GM12801 (cell line): ENCODE data around the gene MMD.

Experiments used
- TF ChIP-seq, protein P1 (sequence below): IDR thresholded peaks from one replicate; pipeline ENCODE4 v1.5.1; 2011; ENCODE audit warnings: control low read depth; ENCODE audit not compliant: insufficient read length; ENCODE audit errors: extremely low read depth

The MMD gene

DNA sequence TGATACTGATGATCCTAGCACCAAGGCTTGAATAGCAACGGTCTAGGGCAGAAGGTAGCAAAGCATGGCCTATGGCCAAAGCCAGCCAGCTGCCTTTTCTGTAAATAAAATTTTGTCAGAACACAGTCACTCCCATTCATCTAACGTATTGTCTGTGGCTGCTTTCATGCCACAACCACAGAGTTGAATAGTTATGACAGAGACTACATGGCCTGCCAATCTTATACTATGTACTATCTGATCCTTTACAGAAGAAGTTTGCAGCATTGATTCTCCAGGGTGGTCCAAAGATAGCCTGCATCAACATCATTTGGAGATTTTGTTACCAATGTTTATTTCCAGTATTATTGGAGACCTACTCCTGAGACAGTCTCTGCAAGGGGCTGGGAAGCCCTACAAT, 19.9 kb upstream of the MMD start:
- TF ChIP-seq, protein P1, sequence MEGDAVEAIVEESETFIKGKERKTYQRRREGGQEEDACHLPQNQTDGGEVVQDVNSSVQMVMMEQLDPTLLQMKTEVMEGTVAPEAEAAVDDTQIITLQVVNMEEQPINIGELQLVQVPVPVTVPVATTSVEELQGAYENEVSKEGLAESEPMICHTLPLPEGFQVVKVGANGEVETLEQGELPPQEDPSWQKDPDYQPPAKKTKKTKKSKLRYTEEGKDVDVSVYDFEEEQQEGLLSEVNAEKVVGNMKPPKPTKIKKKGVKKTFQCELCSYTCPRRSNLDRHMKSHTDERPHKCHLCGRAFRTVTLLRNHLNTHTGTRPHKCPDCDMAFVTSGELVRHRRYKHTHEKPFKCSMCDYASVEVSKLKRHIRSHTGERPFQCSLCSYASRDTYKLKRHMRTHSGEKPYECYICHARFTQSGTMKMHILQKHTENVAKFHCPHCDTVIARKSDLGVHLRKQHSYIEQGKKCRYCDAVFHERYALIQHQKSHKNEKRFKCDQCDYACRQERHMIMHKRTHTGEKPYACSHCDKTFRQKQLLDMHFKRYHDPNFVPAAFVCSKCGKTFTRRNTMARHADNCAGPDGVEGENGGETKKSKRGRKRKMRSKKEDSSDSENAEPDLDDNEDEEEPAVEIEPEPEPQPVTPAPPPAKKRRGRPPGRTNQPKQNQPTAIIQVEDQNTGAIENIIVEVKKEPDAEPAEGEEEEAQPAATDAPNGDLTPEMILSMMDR = no peak

DNA sequence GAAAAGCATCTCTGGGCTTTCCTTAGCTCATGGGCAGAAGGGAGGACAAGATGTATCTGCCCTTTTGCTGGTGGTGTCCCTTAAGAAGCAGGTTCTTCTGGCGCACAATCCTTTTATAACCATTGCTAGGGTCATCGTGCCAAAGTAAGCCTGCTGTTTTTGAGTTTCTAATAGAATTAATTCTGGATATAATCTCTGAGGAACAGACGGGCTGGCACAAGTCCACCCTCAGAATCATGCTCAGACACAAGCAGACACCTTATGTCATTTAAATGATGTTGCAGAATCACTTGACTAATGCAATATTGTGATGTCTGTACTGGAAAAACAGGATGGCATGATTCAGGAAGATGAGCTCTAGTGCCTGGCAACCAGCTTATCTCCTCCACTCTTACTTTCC, 18.8 kb upstream of the MMD start:
- TF ChIP-seq, protein P1 = no peak

DNA sequence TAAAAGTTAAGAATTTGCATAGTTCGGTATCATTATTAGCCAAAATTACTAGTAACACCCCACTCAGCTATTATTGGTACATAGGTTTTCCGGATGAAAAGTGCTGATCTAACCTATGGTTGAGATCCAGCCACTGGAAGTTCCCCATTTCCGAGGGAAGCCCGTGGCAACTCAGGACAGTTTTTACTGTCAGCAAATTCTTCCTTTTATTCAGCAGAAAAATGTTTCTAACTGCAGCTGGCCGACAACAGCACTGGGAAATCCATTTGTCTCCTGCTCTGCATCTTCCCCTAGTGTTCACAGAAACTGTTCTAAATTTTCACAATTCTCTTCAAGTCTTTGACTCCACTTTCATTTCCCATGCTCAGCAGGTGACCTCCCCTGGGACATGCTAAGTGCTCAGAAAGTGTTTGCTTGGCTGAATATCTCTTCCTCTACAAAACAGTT, 15.5 kb upstream of the MMD start:
- TF ChIP-seq, protein P1 = no peak

DNA sequence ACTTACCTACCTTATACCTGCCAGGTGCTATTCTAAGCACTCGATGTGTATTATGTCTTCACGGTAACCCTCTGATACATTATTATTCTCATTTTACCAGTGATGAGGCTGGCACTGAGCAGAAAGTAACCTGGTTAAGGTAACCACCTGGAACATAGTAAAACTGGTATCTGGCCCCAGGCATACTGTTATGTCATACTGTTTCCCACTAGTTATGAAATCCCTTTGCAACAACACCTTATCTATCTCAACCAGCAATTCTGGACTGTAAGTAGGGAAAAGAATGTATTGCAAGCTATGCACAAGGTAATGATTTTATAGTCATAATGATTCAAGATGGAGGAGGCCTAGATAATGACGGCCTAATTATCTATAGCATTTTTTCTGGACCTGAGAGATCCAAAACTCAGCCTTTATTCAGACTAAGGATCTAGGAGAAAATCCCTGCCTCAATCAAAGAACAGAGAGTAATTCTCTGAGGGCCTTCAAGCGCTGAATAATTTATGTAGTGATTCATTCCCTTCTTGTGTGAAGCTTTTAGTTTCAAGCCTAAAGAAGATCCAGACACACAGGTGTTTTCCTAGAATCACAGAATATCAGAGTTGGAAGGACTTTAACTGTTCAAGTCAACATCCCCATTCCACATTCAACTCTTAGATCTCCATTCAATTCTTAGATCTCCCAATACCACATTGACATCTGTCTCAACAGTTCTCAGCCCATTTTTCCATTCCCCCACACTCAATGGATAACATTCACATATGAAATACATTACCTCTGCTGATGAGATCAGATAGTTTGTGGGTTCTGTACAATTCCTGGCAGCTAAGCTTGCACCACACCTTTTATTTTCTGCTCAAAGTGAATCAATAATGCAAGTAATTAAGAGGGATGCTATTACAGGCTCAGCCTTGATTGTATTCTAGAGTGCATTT, 14.9 kb upstream of the MMD start:
- TF ChIP-seq, protein P1 = no peak

DNA sequence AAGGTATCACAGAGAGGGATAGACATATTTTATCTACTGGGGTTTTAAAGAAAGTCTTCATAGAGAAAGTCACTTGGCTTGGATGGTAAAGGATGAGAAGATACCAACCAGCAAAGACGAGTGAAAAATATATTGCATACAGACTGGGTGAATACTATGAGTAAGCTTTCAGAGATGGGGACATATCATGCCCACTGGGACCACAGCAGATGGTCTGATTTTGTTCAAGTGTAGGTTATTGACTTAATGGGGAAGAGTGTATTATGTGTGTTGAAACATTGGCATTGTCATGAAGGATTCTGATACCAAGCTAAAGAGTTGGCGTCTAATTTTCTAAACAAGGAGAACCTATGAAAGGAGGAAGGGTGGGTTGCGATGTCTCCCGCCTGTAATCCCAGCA, 13.8 kb upstream of the MMD start:
- TF ChIP-seq, protein P1 = no peak

DNA sequence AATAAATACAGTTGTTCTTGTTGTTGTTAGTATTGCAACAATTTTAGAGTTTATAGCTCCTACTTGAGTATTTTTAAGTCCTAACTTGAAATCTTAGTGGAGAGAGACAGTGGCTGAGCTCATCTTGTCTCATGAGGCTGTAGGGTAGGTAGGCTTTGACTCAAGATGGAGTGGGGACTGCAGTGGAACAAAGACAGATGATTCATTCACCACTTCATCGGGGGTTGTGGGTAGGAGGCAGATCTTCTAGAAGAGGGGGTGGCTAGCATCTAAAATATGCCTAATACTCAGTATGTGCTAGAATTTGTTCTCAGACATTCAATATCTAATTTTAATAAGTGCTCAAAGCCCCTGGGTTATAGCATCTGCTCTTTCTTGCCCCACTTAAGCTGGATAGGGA, 13.1 kb upstream of the MMD start:
- TF ChIP-seq, protein P1 = no peak

DNA sequence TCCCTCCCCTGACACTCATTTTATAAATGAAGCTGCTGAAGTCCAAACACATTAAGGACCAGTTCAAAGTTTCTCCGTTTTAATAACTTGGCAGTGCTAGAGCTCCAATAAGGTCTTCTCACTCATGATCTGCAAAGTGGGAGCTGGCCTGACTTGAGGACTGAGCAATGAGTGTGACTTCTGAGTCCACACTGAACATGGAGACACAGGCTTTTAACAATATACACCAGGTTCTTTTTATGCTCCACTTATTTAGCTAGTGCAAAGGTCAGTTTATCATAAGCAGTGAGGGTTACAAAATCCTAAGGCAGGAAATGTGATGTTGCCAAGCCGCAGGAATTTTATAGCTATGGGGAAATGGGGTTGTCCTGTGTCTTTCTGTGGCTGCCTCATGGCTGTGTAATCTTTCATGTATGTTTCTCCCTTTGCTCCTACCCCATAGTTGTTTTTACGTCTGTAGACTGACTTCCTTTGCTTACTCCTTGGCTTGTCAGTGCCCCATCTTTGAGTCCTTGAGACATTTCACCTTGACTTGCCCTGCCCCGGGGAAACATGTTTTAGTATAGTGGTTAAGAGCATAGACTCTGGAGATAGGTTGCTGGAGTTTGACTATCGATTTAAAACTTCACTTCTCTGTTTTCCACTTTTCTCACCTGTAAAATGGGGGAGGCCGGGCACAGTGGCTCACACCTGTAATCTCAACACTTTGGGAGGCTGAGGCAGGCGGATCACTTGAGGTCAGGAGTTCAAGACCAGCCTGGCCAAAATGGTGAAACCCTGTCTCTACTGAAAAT, 12.2 kb upstream of the MMD start:
- TF ChIP-seq, protein P1 = no peak
